ENCODE results near the gene NFKBIB. TPM values are rescaled to one million over a fixed set of nuclear protein-coding genes. Genes with fewer than 3 reads are reported as not detected.

Gene NFKBIB
- total RNA-seq, 4 donors from 2014 or later, result 6.2 to 53.9 (median 29.4) TPM

- in situ Hi-C loops (cut with MboI; ENCODE audit: low pct_ligation_motif_present in 1 of 4, low pct_unique_long_range_greater_than_20kb in 1 of 4, low sequenced_read_pairs in 3 of 4), result loop anchor here in 3 of 4 donors (25.0 kb wide), 2 partner anchors 408 to 533 kb away; partner anchors contain the start of gene FAM98C (in 2 of the 3)
- WGBS, 2 donors (ENCODE audit: low coverage in 1 of 2), result 87% methylated on average over 9 of the region's 12 CpGs; no CpG with 5 or more reads in 1 of the 2 donors
Observed at GRCh38 chr19:38944981-38945506, 45.3 kb downstream of the NFKBIB start.

DNA sequence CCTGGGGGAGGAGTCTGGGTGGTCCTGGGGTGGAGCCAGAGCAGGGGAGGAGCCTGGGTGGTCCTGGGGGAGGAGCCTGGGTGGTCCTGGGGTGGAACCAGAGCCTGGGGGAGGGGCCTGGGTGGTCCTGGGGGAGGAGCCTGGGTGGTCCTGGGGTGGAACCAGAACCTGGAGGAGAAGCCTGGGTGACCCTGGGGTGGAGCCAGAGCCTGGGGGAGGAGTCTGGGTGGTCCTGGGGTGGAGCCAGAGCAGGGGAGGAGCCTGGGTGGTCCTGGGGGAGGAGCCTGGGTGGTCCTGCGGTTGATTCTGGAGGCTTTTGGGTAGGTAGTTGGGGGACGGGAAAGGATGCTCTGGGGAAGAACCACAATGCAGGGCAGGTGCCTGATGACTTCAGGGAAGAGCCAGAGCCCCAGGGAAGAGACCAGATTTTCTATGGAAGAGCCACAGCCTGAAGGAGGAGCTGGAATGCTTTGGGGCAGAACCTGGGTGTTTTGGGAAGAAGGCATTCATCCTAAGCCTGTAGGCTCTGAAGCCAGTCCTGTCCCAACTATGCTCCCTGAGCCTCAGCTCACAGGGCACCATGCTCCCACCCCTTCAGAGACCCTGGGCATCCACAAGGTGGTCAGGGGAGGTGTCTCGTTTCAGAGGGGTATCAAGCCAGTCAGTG, 45.9 kb downstream of the NFKBIB start:
- peaks cover 6% of the 10 kb centered on the region for H3K27me3 ChIP-seq
- intact Hi-C loops (cut with DNase I; ENCODE audit: low total_unique reads) (no loop called here), in situ Hi-C loops (cut with MboI; ENCODE audit: low pct_ligation_motif_present in 1 of 4, low pct_unique_long_range_greater_than_20kb in 1 of 4, low sequenced_read_pairs in 3 of 4) (loop anchor here in 3 of 4 donors (25.0 kb wide), 2 partner anchors 408 to 533 kb away; partner anchors contain the start of gene FAM98C (in 2 of the 3))
- H3K4me1 ChIP-seq, result peaks cover 4 to 10% (median 8%) of the 10 kb centered on the region in 4 donors
- H3K4me3 ChIP-seq, result no peak overlapping the region
- no peaks in the 10 kb centered on the region for H3K36me3 ChIP-seq
- H3K27ac ChIP-seq, result no peak overlapping the region
- H3K9me3 ChIP-seq, result no peaks in the 10 kb centered on the region
- WGBS, 2 donors (ENCODE audit: low coverage in 1 of 2), result 57% methylated on average over 3 of the region's 3 CpGs; no CpG with 5 or more reads in 1 of the 2 donors
- TF ChIP-seq CTCF (IDR thresholded peaks at IDR 0.05) (no peak), POLR2A (IDR thresholded peaks at IDR 0.05) (no peak), EP300 (IDR thresholded peaks at IDR 0.05; ENCODE audit: low read depth) (no peak), POLR2AphosphoS5 (IDR thresholded peaks at IDR 0.05) (no peak)
- DNase-seq, result no peak

More at GRCh38 chr19:38944981-38945506, 45.3 kb downstream of the NFKBIB start:
- no peak for DNase-seq
- Histone ChIP-seq H3K4me1 (peaks cover under 1 to 5% (median 3%) of the 10 kb centered on the region in 4 donors), H3K4me3 (no peak overlapping the region), H3K36me3 (no peaks in the 10 kb centered on the region), H3K9me3 (no peaks in the 10 kb centered on the region), H3K27ac (no peak overlapping the region), H3K27me3 (peaks cover 2% of the 10 kb centered on the region)
- TF ChIP-seq CTCF (IDR thresholded peaks at IDR 0.05) (no peak), EP300 (IDR thresholded peaks at IDR 0.05; ENCODE audit: low read depth) (no peak), POLR2A (IDR thresholded peaks at IDR 0.05) (no peak), POLR2AphosphoS5 (IDR thresholded peaks at IDR 0.05) (no peak)
- intact Hi-C loops (cut with DNase I; ENCODE audit: low total_unique reads), result no loop called here

GRCh38 chr19:38946229-38947010, 46.7 kb downstream of the NFKBIB start:
- Histone ChIP-seq H3K27ac (no peak overlapping the region), H3K36me3 (no peaks in the 10 kb centered on the region), H3K27me3 (peaks cover 6% of the 10 kb centered on the region), H3K9me3 (no peaks in the 10 kb centered on the region), H3K4me1 (peaks cover 4 to 10% (median 8%) of the 10 kb centered on the region in 4 donors), H3K4me3 (no peak overlapping the region)
- intact Hi-C loops (cut with DNase I; ENCODE audit: low total_unique reads) (no loop called here), in situ Hi-C loops (cut with MboI; ENCODE audit: low pct_ligation_motif_present in 1 of 4, low pct_unique_long_range_greater_than_20kb in 1 of 4, low sequenced_read_pairs in 3 of 4) (loop anchor here in 3 of 4 donors (25.0 kb wide), 2 partner anchors 409 to 534 kb away; partner anchors contain the start of gene FAM98C (in 2 of the 3))
- no peak for TF ChIP-seq POLR2AphosphoS5 (IDR thresholded peaks at IDR 0.05)
- TF ChIP-seq EP300 (IDR thresholded peaks at IDR 0.05; ENCODE audit: low read depth), result no peak
- no peak for TF ChIP-seq POLR2A (IDR thresholded peaks at IDR 0.05)
- no peak for TF ChIP-seq CTCF (IDR thresholded peaks at IDR 0.05)
- no peak for DNase-seq
- WGBS, 2 donors (ENCODE audit: low coverage in 1 of 2), result 53% methylated on average over 11 of the region's 11 CpGs; no CpG with 5 or more reads in 1 of the 2 donors
